Measurements from ENCODE around the gene MAP7.

DNA sequence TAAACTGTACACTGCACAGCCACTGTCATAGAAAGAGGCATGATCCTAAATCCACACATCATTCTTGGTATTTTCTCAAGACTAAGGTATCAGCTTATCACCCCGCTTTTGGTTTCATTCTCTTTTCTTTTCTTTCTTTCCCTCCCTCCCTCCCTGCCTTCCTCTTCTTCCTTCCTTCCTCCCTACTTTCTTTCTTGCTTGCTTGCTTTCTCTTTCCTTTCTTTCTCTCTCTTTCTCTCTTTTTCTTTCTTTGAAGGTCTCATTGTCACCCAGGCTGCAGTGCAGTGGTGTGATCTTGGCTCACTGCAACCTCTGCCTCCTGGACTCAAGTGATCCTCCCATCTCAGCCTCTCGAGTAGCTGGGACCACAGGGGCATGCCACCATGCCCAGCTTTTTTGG is 81.1 kb downstream of the MAP7 start:
- TF ChIP-seq POLR2A (IDR thresholded peaks at IDR 0.05): no peak
- TF ChIP-seq, protein P1, sequence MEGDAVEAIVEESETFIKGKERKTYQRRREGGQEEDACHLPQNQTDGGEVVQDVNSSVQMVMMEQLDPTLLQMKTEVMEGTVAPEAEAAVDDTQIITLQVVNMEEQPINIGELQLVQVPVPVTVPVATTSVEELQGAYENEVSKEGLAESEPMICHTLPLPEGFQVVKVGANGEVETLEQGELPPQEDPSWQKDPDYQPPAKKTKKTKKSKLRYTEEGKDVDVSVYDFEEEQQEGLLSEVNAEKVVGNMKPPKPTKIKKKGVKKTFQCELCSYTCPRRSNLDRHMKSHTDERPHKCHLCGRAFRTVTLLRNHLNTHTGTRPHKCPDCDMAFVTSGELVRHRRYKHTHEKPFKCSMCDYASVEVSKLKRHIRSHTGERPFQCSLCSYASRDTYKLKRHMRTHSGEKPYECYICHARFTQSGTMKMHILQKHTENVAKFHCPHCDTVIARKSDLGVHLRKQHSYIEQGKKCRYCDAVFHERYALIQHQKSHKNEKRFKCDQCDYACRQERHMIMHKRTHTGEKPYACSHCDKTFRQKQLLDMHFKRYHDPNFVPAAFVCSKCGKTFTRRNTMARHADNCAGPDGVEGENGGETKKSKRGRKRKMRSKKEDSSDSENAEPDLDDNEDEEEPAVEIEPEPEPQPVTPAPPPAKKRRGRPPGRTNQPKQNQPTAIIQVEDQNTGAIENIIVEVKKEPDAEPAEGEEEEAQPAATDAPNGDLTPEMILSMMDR (IDR thresholded peaks at IDR 0.05): no peak

Data from esophagus squamous epithelium (tissue), 4 donors.